C4-2B (cell line): Measurements from ENCODE around the gene ALDH4A1.

Experiments
- ZFX ChIP-seq: fragments of 450-650 bp; IDR thresholded peaks from 2 replicates; pipeline ENCODE4 v1.6.1; 2017
- TF ChIP-seq, protein P1 (sequence below): fragments of 450-650 bp; conservative IDR thresholded peaks from 2 replicates; pipeline ENCODE4 v1.5.1; 2017; ENCODE audit warnings: mild to moderate bottlenecking

- TF ChIP-seq, protein P1, sequence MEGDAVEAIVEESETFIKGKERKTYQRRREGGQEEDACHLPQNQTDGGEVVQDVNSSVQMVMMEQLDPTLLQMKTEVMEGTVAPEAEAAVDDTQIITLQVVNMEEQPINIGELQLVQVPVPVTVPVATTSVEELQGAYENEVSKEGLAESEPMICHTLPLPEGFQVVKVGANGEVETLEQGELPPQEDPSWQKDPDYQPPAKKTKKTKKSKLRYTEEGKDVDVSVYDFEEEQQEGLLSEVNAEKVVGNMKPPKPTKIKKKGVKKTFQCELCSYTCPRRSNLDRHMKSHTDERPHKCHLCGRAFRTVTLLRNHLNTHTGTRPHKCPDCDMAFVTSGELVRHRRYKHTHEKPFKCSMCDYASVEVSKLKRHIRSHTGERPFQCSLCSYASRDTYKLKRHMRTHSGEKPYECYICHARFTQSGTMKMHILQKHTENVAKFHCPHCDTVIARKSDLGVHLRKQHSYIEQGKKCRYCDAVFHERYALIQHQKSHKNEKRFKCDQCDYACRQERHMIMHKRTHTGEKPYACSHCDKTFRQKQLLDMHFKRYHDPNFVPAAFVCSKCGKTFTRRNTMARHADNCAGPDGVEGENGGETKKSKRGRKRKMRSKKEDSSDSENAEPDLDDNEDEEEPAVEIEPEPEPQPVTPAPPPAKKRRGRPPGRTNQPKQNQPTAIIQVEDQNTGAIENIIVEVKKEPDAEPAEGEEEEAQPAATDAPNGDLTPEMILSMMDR = no peak
- TF ChIP-seq ZFX = no peak
Measured at GRCh38 chr1:18908911-18909771, 6.8 kb upstream of the ALDH4A1 start.
